T-cell (primary cell): ENCODE measurements around the gene ASCC1. TPM values are rescaled to one million over a fixed set of nuclear protein-coding genes. Genes with fewer than 3 reads are reported as not detected.
"Not testable (repeated sequence)": the region's sequence is repeated elsewhere in the genome, so short reads cannot be mapped to it uniquely, and the experiment has no call there.

ENCODE experiments used
- ATAC-seq, 4 experiments: fragments of 200-7000 bp in 3 of 4; fragments of 150-1000 bp in 1 of 4; cut with Tn5 transposase; replicated peaks in 1 of 4; 1 replicate in 3 of 4; 2 replicates in 1 of 4; pipeline ENCODE4 v1.10.0; 2021; ENCODE audit warnings: moderate library complexity in 3 of 4, mild to moderate bottlenecking in 2 of 4, moderate number of reproducible peaks in 1 of 4
- CTCF ChIA-PET, 2 donors: fragments of 300-600 bp; sonication (Branson Sonifier 250); formaldehyde crosslinking; loops; one replicate each; lab custom pipeline; 2022; ENCODE audit warnings: antibody characterized with exemption in 2 of 2; lab: Charles Lee
- POLR2A ChIA-PET, 2 donors: fragments of 300-600 bp; sonication (Branson Sonifier 250); formaldehyde crosslinking; loops; one replicate each; lab custom pipeline; 2022; ENCODE audit warnings: antibody characterized with exemption in 2 of 2; lab: Charles Lee
- DNase-seq, 35 experiments: peaks; one replicate each; pipeline versions ENCODE4 v3.0.0 to v3.0.0-alpha.2; 2013 to 2023
- H3K27ac ChIP-seq: one replicate; pipeline ENCODE4 v1.5.1; 2013; ENCODE audit warnings: low read length
- H3K27me3 ChIP-seq, 2 experiments: replicated peaks in 1 of 2; 1 replicate in 1 of 2; 2 replicates in 1 of 2; pipeline versions ENCODE4 v1.6.1 to v1.7.0; 2013; ENCODE audit warnings: low read length in 1 of 2, mixed read lengths in 1 of 2; ENCODE audit not compliant: control insufficient read depth in 2 of 2, insufficient read depth in 2 of 2; ENCODE audit errors: extremely low read depth in 1 of 2
- H3K36me3 ChIP-seq, 2 donors: 1 replicate in 1 of 2; 2 replicates in 1 of 2; pipeline versions ENCODE4 v1.6.1 to v1.7.0; 2013; ENCODE audit warnings: low read length in 1 of 2; ENCODE audit not compliant: control insufficient read depth in 2 of 2, insufficient read depth in 1 of 2; ENCODE audit errors: extremely low read depth in 1 of 2
- H3K4me1 ChIP-seq, 2 experiments: 1 replicate in 1 of 2; 2 replicates in 1 of 2; pipeline versions ENCODE4 v1.6.1 to v1.7.0; 2013; ENCODE audit warnings: low read length in 2 of 2, mixed read lengths in 1 of 2; ENCODE audit not compliant: insufficient read depth in 2 of 2, control insufficient read depth in 1 of 2; ENCODE audit errors: extremely low read depth in 1 of 2
- H3K4me3 ChIP-seq, 2 donors: 1 replicate in 1 of 2; 2 replicates in 1 of 2; pipeline versions ENCODE4 v1.5.1 to v1.7.0; 2013; ENCODE audit warnings: mild to moderate bottlenecking in 2 of 2, low read length in 1 of 2, moderate library complexity in 1 of 2; ENCODE audit not compliant: control insufficient read depth in 1 of 2; ENCODE audit errors: extremely low read depth in 1 of 2
- H3K9me3 ChIP-seq: 2 replicates; pipeline ENCODE4 v1.7.0; 2013
- H3K27ac Mint-ChIP-seq, 2 donors: one replicate each; pipeline ENCODE4 v1.8.0; 2020 to 2021; ENCODE audit warnings: mild to moderate bottlenecking in 2 of 2, mixed read lengths in 2 of 2
- H3K27me3 Mint-ChIP-seq, 2 donors: one replicate each; pipeline ENCODE4 v1.8.0; 2021 to 2022; ENCODE audit warnings: mixed read lengths in 2 of 2
- H3K36me3 Mint-ChIP-seq: one replicate; pipeline ENCODE4 v1.8.0; 2021; ENCODE audit warnings: mixed read lengths
- H3K4me1 Mint-ChIP-seq, 3 donors: one replicate each; pipeline ENCODE4 v1.8.0; 2020 to 2022; ENCODE audit warnings: mixed read lengths in 3 of 3, mild to moderate bottlenecking in 1 of 3
- H3K4me3 Mint-ChIP-seq, 3 donors: one replicate each; pipeline ENCODE4 v1.8.0; 2020 to 2022; ENCODE audit warnings: mild to moderate bottlenecking in 3 of 3, mixed read lengths in 3 of 3, moderate library complexity in 3 of 3
- H3K9me3 Mint-ChIP-seq, 3 donors: one replicate each; pipeline ENCODE4 v1.8.0; 2020 to 2022; ENCODE audit warnings: mixed read lengths in 3 of 3
- WGBS: methylation state at CpG from one replicate; pipeline ENCODE4 v1.1.5; 2013; ENCODE audit warnings: missing lambda C conversion rate; ENCODE audit not compliant: insufficient coverage; 5-methylcytosine and 5-hydroxymethylcytosine counted together
- total RNA-seq, 35 experiments: library from RNA in 6 of 35; stranded (reverse) in 6 of 35; fragments of 120-200 nt in 1 of 35; gene quantifications; one replicate each; pipeline versions ENCODE4 v1.2.1 to v1.2.4 and lab custom pipeline; 2013 to 2026

ASCC1 gene
- total RNA-seq, 5 donors from 2014 or later (not counting 1 experiment from before 2014, with no cell fraction given): 15.7 to 24.1 (median 21.7) TPM

GRCh38 chr10:72208526-72208925, 7.5 kb downstream of the ASCC1 start:
- peak overlapping the region; percentile 72 to 85 for H3K27ac Mint-ChIP-seq
- H3K36me3 ChIP-seq: peaks cover 4 to 49% of the 10 kb centered on the region in 2 donors
- peak in 3 of 4 experiments; percentile 42 to 70 (median 42) for ATAC-seq
- H3K9me3 Mint-ChIP-seq, H3K9me3 ChIP-seq, H3K4me3 ChIP-seq, DNase-seq, H3K27ac ChIP-seq, H3K4me1 ChIP-seq, H3K27me3 Mint-ChIP-seq, H3K27me3 ChIP-seq: not testable (repeated sequence)
- H3K4me3 Mint-ChIP-seq: peak overlapping the region in 1 of 3 donors; percentile 24
- H3K4me1 Mint-ChIP-seq: peaks cover 15 to 21% (median 15%) of the 10 kb centered on the region in 3 donors
- POLR2A ChIA-PET: interaction anchor here in 1 of 2 donors (0.6 kb wide), 1 partner anchor 32 kb away, joined by 5 read pairs; no protein-coding TSS in a partner anchor
- H3K36me3 Mint-ChIP-seq: peaks cover 34% of the 10 kb centered on the region
- no CpG with 5 or more reads among the region's 2 CpGs for WGBS
- CTCF ChIA-PET: interaction anchor here in 1 of 2 donors (0.6 kb wide), 1 partner anchor 829 kb away, joined by 3 read pairs; no protein-coding TSS in a partner anchor

GRCh38 chr10:72206511-72207229, 9.4 kb downstream of the ASCC1 start:
- Histone ChIP-seq H3K36me3 (peaks cover 4 to 60% of the 10 kb centered on the region in 2 donors), H3K27me3 (no peaks in the 10 kb centered on the region), H3K4me3 (no peak overlapping the region), H3K9me3 (no peaks in the 10 kb centered on the region), H3K4me1 (peaks cover 0 to 8% of the 10 kb centered on the region in 2 experiments), H3K27ac (no peak overlapping the region)
- ChIA-PET POLR2A (no interaction called here), CTCF (interaction anchor here in 1 of 2 donors (0.7 kb wide), 1 partner anchor 135 kb away, joined by 4 read pairs; no protein-coding TSS in a partner anchor)
- Mint-ChIP-seq H3K9me3 (no peaks in the 10 kb centered on the region), H3K36me3 (peaks cover 37% of the 10 kb centered on the region), H3K27me3 (no peaks in the 10 kb centered on the region), H3K27ac (peak overlapping the region in 1 of 2 donors; percentile 28), H3K4me3 (no peak overlapping the region), H3K4me1 (peaks cover 8 to 13% (median 11%) of the 10 kb centered on the region in 3 donors)
- DNase-seq: no peak
- WGBS: 88% methylated on average over 1 of the region's 7 CpGs
- no peak for ATAC-seq

GRCh38 chr10:72204724-72205123, 11.4 kb downstream of the ASCC1 start:
- H3K27me3 ChIP-seq: no peaks in the 10 kb centered on the region
- H3K4me3 Mint-ChIP-seq: no peak overlapping the region
- DNase-seq: no peak
- H3K36me3 ChIP-seq: peaks cover 4 to 55% of the 10 kb centered on the region in 2 donors
- H3K4me3 ChIP-seq: no peak overlapping the region
- no peak overlapping the region for H3K27ac Mint-ChIP-seq
- H3K27ac ChIP-seq: no peak overlapping the region
- H3K9me3 Mint-ChIP-seq: no peaks in the 10 kb centered on the region
- peaks cover 36% of the 10 kb centered on the region for H3K36me3 Mint-ChIP-seq
- no peaks in the 10 kb centered on the region for H3K27me3 Mint-ChIP-seq
- H3K4me1 ChIP-seq: peaks cover 0 to 5% of the 10 kb centered on the region in 2 experiments
- CTCF ChIA-PET: no interaction called here
- ATAC-seq: no peak
- H3K4me1 Mint-ChIP-seq: peaks cover 8 to 11% (median 10%) of the 10 kb centered on the region in 3 donors
- no CpG with 5 or more reads among the region's 1 CpG for WGBS
- H3K9me3 ChIP-seq: no peaks in the 10 kb centered on the region
- POLR2A ChIA-PET: no interaction called here

- Histone ChIP-seq H3K27ac (no peak overlapping the region), H3K36me3 (peaks cover 4 to 52% of the 10 kb centered on the region in 2 donors), H3K4me1 (peaks cover 0 to 5% of the 10 kb centered on the region in 2 experiments), H3K4me3 (no peak overlapping the region), H3K9me3 (no peaks in the 10 kb centered on the region), H3K27me3 (no peaks in the 10 kb centered on the region)
- Mint-ChIP-seq H3K4me1 (peaks cover 8 to 11% (median 10%) of the 10 kb centered on the region in 3 donors), H3K36me3 (peaks cover 36% of the 10 kb centered on the region), H3K27ac (no peak overlapping the region), H3K4me3 (no peak overlapping the region), H3K27me3 (no peaks in the 10 kb centered on the region), H3K9me3 (no peaks in the 10 kb centered on the region)
- no peak for ATAC-seq
- ChIA-PET CTCF (no interaction called here), POLR2A (no interaction called here)
- 96% methylated on average over 5 of the region's 9 CpGs for WGBS
- no peak for DNase-seq
These were observed 11.8 kb downstream of the ASCC1 start for GRCh38 chr10:72204296-72204695.

GRCh38 chr10:72201293-72201692, 14.8 kb downstream of the ASCC1 start:
- whole genome bisulfite sequencing: 98% methylated on average over 4 of the region's 5 CpGs
- H3K4me3 Mint-ChIP-seq: no peak overlapping the region
- DNase-seq (no peak), ATAC-seq (no peak)
- H3K4me3 ChIP-seq: no peak overlapping the region
- no peaks in the 10 kb centered on the region for H3K9me3 Mint-ChIP-seq
- peaks cover 25% of the 10 kb centered on the region for H3K36me3 Mint-ChIP-seq
- H3K4me1 ChIP-seq: no peaks in the 10 kb centered on the region
- peaks cover 0 to 6% (median 5%) of the 10 kb centered on the region in 3 donors for H3K4me1 Mint-ChIP-seq
- H3K27ac ChIP-seq: no peak overlapping the region
- H3K27me3 Mint-ChIP-seq: no peaks in the 10 kb centered on the region
- H3K9me3 ChIP-seq: no peaks in the 10 kb centered on the region
- H3K27ac Mint-ChIP-seq: no peak overlapping the region
- POLR2A ChIA-PET: interaction anchor here (0.6 to 0.7 kb wide), 3 partner anchors 34 to 123 kb away, joined by 3 to 6 read pairs (median 3); no protein-coding TSS in a partner anchor
- H3K27me3 ChIP-seq: no peaks in the 10 kb centered on the region
- CTCF ChIA-PET: interaction anchor here in 1 of 2 donors (0.6 kb wide), 1 partner anchor 25 kb away, joined by 3 read pairs; no protein-coding TSS in a partner anchor
- peaks cover 0 to 35% of the 10 kb centered on the region in 2 donors for H3K36me3 ChIP-seq

- no peaks in the 10 kb centered on the region for H3K4me1 ChIP-seq
- ATAC-seq: no peak
- no peaks in the 10 kb centered on the region for H3K9me3 Mint-ChIP-seq
- H3K4me1 Mint-ChIP-seq: peaks cover 0 to 6% (median 5%) of the 10 kb centered on the region in 3 donors
- no peak overlapping the region for H3K27ac Mint-ChIP-seq
- no peak overlapping the region for H3K27ac ChIP-seq
- no peak overlapping the region for H3K4me3 ChIP-seq
- H3K36me3 ChIP-seq: peaks cover 0 to 39% of the 10 kb centered on the region in 2 donors
- ChIA-PET CTCF (interaction anchor here in 1 of 2 donors (0.6 kb wide), 1 partner anchor 25 kb away, joined by 3 read pairs; no protein-coding TSS in a partner anchor), POLR2A (interaction anchor here in 1 of 2 donors (0.6 kb wide), 1 partner anchor 34 kb away, joined by 6 read pairs; no protein-coding TSS in a partner anchor)
- WGBS: no CpG with 5 or more reads among the region's 3 CpGs
- peaks cover 26% of the 10 kb centered on the region for H3K36me3 Mint-ChIP-seq
- no peaks in the 10 kb centered on the region for H3K27me3 Mint-ChIP-seq
- no peak for DNase-seq
- H3K4me3 Mint-ChIP-seq: no peak overlapping the region
- H3K9me3 ChIP-seq: no peaks in the 10 kb centered on the region
- H3K27me3 ChIP-seq: no peaks in the 10 kb centered on the region
These were observed 15.2 kb downstream of the ASCC1 start for GRCh38 chr10:72200883-72201282.
